HG02642 (cell line): ENCODE results near the gene RHPN2.
A peak's percentile ranks its signal among the peaks of the same experiment; 100 is the strongest.
"Not testable (repeated sequence)": the region's sequence is repeated elsewhere in the genome, so short reads cannot be mapped to it uniquely, and the experiment has no call there.

Experiments
- ATAC-seq: cut with Tn5 transposase; IDR thresholded peaks from one replicate; pipeline ENCODE4 v1.9.1; 2021; ENCODE audit warnings: mild to moderate bottlenecking; ENCODE audit not compliant: unreplicated experiment, poor library complexity

RHPN2 gene

GRCh38 chr19:32982488-32982887 lies 82.2 kb downstream of the RHPN2 start:
- not testable (repeated sequence) for ATAC-seq

GRCh38 chr19:32979807-32980206 lies 84.9 kb downstream of the RHPN2 start:
- ATAC-seq, result not testable (repeated sequence)

- not testable (repeated sequence) for ATAC-seq
These were observed 86.9 kb downstream of the RHPN2 start for GRCh38 chr19:32977813-32978212.

- ATAC-seq, result no peak
These were observed 87.4 kb downstream of the RHPN2 start for GRCh38 chr19:32977280-32977679.

GRCh38 chr19:32976223-32976805 lies 88.4 kb downstream of the RHPN2 start:
- no peak for ATAC-seq

GRCh38 chr19:32971715-32972540 lies 92.8 kb downstream of the RHPN2 start, which contains the start of the genes CEP89 and FAAP24:
CEP89 (minus strand) TSS chr19:32971958; CDS start chr19:32971874, 84 bp downstream.
FAAP24 (plus strand) TSS chr19:32972242; CDS start chr19:32973197, 955 bp downstream.
- peak; percentile 99 for ATAC-seq

GRCh38 chr19:32971012-32971595 lies 93.6 kb downstream of the RHPN2 start:
- ATAC-seq, result no peak

- ATAC-seq, result no peak
These were observed 95.1 kb downstream of the RHPN2 start for GRCh38 chr19:32969549-32969948.

- ATAC-seq, result no peak
These were observed 97.9 kb downstream of the RHPN2 start for GRCh38 chr19:32966750-32967149.

GRCh38 chr19:32945260-32945659 lies 119.4 kb downstream of the RHPN2 start:
- ATAC-seq, result no peak

- not testable (repeated sequence) for ATAC-seq
These were observed 123.4 kb downstream of the RHPN2 start for GRCh38 chr19:32941273-32941672.

- no peak for ATAC-seq
These were observed 128.6 kb downstream of the RHPN2 start for GRCh38 chr19:32936065-32936464.

- ATAC-seq, result no peak
These were observed 129.1 kb downstream of the RHPN2 start for GRCh38 chr19:32935629-32936028.

GRCh38 chr19:32933571-32933970 lies 131.1 kb downstream of the RHPN2 start:
- no peak for ATAC-seq

GRCh38 chr19:32930567-32930966 lies 134.1 kb downstream of the RHPN2 start:
- ATAC-seq, result no peak

- ATAC-seq, result no peak
These were observed 135.9 kb downstream of the RHPN2 start for GRCh38 chr19:32928806-32929205.
